ENCODE measurements around the gene POLD3. TPM values are rescaled to one million over a fixed set of nuclear protein-coding genes. Genes with fewer than 3 reads are reported as not detected.

POLD3 gene
- total RNA-seq, 4 donors from 2014 or later = 19.8 to 55.3 (median 34.2) TPM

- DNase-seq = no peak
- TF ChIP-seq CTCF (IDR thresholded peaks at IDR 0.05) = no peak
- TF ChIP-seq POLR2A (IDR thresholded peaks at IDR 0.05) = no peak
- Histone ChIP-seq H3K27ac (no peak overlapping the region), H3K4me3 (no peak overlapping the region), H3K36me3 (no peaks in the 10 kb centered on the region), H3K27me3 (no peaks in the 10 kb centered on the region), H3K4me1 (no peaks in the 10 kb centered on the region), H3K9me3 (no peaks in the 10 kb centered on the region)
Measured at GRCh38 chr11:74663315-74663714, 70.9 kb downstream of the POLD3 start.

- Histone ChIP-seq H3K27me3 (no peaks in the 10 kb centered on the region), H3K36me3 (no peaks in the 10 kb centered on the region), H3K4me1 (no peaks in the 10 kb centered on the region), H3K9me3 (no peaks in the 10 kb centered on the region), H3K27ac (no peak overlapping the region), H3K4me3 (no peak overlapping the region)
- DNase-seq = no peak
- TF ChIP-seq CTCF (IDR thresholded peaks at IDR 0.05) (no peak), POLR2A (IDR thresholded peaks at IDR 0.05) (no peak)
Measured at GRCh38 chr11:74669211-74670160, 77.1 kb downstream of the POLD3 start.

GRCh38 chr11:74670171-74670570, 77.8 kb downstream of the POLD3 start:
- Histone ChIP-seq H3K27ac (no peak overlapping the region), H3K9me3 (no peaks in the 10 kb centered on the region), H3K4me3 (no peak overlapping the region), H3K27me3 (no peaks in the 10 kb centered on the region), H3K4me1 (no peaks in the 10 kb centered on the region), H3K36me3 (no peaks in the 10 kb centered on the region)
- TF ChIP-seq POLR2A (IDR thresholded peaks at IDR 0.05) (no peak), CTCF (IDR thresholded peaks at IDR 0.05) (no peak)
- no peak for DNase-seq

GRCh38 chr11:74671520-74672196, 79.3 kb downstream of the POLD3 start:
- Histone ChIP-seq H3K27ac (no peak overlapping the region), H3K27me3 (no peaks in the 10 kb centered on the region)

More at GRCh38 chr11:74671520-74672196, 79.3 kb downstream of the POLD3 start:
- H3K4me1 ChIP-seq = no peaks in the 10 kb centered on the region
- DNase-seq = no peak
- no peaks in the 10 kb centered on the region for H3K36me3 ChIP-seq
- H3K4me3 ChIP-seq = no peak overlapping the region
- TF ChIP-seq CTCF (IDR thresholded peaks at IDR 0.05) (no peak), POLR2A (IDR thresholded peaks at IDR 0.05) (no peak)
- H3K9me3 ChIP-seq = no peaks in the 10 kb centered on the region

Data from Peyer's patch (tissue), 4 donors.